ENCODE results near the gene UGT1A1. TPM values are rescaled to one million over a fixed set of nuclear protein-coding genes. Genes with fewer than 3 reads are reported as not detected.

Gene UGT1A1
- total and polyA plus RNA-seq, 4 donors, result 145 to 386 (median 288) TPM; not detected in 1

- no peak for TF ChIP-seq ATF3 (IDR thresholded peaks at IDR 0.05)
- no peak for TF ChIP-seq EGR1 (IDR thresholded peaks at IDR 0.05; ENCODE audit: low read depth in 2 of 2)
- TF ChIP-seq HNF4A (conservative IDR thresholded peaks at IDR 0.05), result no peak
- TF ChIP-seq SP1 (IDR thresholded peaks at IDR 0.05), result no peak
Measured at GRCh38 chr2:233811732-233812131, 51.7 kb downstream of the UGT1A1 start (continued).

DNA sequence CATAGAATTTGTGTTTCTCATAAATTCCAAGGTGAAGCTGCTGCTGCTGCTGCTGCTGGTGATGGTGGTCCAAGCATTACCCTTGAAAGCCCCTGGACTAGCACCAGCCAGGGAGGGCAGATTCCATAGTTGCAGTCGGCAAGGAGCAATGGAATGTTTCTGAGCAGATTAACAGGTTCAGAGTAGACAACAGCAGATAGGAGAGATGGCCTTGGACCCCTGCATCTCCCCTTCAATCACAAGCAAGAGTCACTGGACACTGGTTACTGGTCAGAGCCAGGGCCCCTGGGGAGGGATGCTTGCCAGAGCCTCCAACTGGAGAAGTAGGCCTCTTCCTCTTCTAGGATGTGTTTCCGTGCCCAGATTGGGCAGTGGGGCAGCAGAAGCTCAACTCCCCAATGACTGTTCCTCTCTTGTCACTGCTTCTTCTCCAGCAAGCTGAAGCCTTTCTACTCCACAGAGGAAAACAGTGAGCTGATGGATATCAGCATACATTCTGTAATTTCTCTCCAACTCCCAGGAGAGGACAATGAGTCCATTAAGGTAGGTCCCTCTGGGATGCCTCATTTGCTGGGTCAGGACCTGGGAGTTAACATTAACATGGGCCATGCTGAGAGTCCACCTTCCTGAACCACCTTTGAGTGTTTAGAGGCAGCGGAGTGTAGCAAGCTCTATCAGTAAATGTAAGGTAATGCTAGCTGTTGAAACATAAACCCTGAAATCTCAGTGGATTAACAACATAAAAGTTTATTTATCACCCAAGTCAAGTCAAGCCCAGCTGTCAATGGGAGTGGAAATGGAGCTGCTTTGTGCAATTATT is 53.4 kb downstream of the UGT1A1 start:
- Histone ChIP-seq H3K4me3 (ENCODE audit: low read depth in 1 of 3, low read length in 3 of 3) (no peak overlapping the region), H3K36me3 (ENCODE audit: control insufficient read depth in 4 of 4, insufficient read depth in 3 of 4, low read depth in 1 of 4, low read length in 3 of 4) (no peaks in the 10 kb centered on the region), H3K9me3 (ENCODE audit: control insufficient read depth in 4 of 4, low read length in 3 of 4) (no peaks in the 10 kb centered on the region), H3K27ac (ENCODE audit: low read depth in 1 of 2, low read length in 2 of 2) (no peak overlapping the region), H3K9ac (ENCODE audit: low read depth in 1 of 2, low read length in 2 of 2) (no peak overlapping the region), H3K27me3 (ENCODE audit: control insufficient read depth in 4 of 4, insufficient read depth in 4 of 4, low read length in 3 of 4) (no peaks in the 10 kb centered on the region), H3K4me1 (ENCODE audit: control insufficient read depth in 4 of 4, insufficient read depth in 4 of 4, low read length in 3 of 4) (peaks cover 0 to 5% (median 0%) of the 10 kb centered on the region in 4 donors)
- no peak for DNase-seq (ENCODE audit: low spot score)
- no peak for TF ChIP-seq HNF4G (IDR thresholded peaks at IDR 0.05)
- TF ChIP-seq, protein P1, sequence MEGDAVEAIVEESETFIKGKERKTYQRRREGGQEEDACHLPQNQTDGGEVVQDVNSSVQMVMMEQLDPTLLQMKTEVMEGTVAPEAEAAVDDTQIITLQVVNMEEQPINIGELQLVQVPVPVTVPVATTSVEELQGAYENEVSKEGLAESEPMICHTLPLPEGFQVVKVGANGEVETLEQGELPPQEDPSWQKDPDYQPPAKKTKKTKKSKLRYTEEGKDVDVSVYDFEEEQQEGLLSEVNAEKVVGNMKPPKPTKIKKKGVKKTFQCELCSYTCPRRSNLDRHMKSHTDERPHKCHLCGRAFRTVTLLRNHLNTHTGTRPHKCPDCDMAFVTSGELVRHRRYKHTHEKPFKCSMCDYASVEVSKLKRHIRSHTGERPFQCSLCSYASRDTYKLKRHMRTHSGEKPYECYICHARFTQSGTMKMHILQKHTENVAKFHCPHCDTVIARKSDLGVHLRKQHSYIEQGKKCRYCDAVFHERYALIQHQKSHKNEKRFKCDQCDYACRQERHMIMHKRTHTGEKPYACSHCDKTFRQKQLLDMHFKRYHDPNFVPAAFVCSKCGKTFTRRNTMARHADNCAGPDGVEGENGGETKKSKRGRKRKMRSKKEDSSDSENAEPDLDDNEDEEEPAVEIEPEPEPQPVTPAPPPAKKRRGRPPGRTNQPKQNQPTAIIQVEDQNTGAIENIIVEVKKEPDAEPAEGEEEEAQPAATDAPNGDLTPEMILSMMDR (IDR thresholded peaks at IDR 0.05; ENCODE audit: low read depth, low read length, missing input control), result no peak
- TF ChIP-seq HNF4A (conservative IDR thresholded peaks at IDR 0.05), result no peak
- TF ChIP-seq MAX (IDR thresholded peaks at IDR 0.05), result no peak
- TF ChIP-seq FOXA1 (IDR thresholded peaks at IDR 0.05), result no peak
- 92% methylated on average over 3 of the region's 3 CpGs for WGBS

GRCh38 chr2:233814056-233814835 is 54.2 kb downstream of the UGT1A1 start:
- 87% methylated on average over 2 of the region's 2 CpGs for WGBS
- H3K36me3 ChIP-seq (ENCODE audit: control insufficient read depth in 4 of 4, insufficient read depth in 3 of 4, low read depth in 1 of 4, low read length in 3 of 4), result no peaks in the 10 kb centered on the region
- H3K4me1 ChIP-seq (ENCODE audit: control insufficient read depth in 4 of 4, insufficient read depth in 4 of 4, low read length in 3 of 4), result peaks cover 0 to 9% (median 4%) of the 10 kb centered on the region in 4 donors
- H3K27ac ChIP-seq (ENCODE audit: low read depth in 1 of 2, low read length in 2 of 2), result no peak overlapping the region
- no peak overlapping the region for H3K9ac ChIP-seq (ENCODE audit: low read depth in 1 of 2, low read length in 2 of 2)
- no peak overlapping the region for H3K4me3 ChIP-seq (ENCODE audit: low read depth in 1 of 3, low read length in 3 of 3)
- no peak for DNase-seq (ENCODE audit: low spot score)
- TF ChIP-seq RXRA (IDR thresholded peaks at IDR 0.05) (no peak), JUND (IDR thresholded peaks at IDR 0.05) (no peak)
- H3K27me3 ChIP-seq (ENCODE audit: control insufficient read depth in 4 of 4, insufficient read depth in 4 of 4, low read length in 3 of 4), result no peaks in the 10 kb centered on the region
- no peaks in the 10 kb centered on the region for H3K9me3 ChIP-seq (ENCODE audit: control insufficient read depth in 4 of 4, low read length in 3 of 4)

DNA sequence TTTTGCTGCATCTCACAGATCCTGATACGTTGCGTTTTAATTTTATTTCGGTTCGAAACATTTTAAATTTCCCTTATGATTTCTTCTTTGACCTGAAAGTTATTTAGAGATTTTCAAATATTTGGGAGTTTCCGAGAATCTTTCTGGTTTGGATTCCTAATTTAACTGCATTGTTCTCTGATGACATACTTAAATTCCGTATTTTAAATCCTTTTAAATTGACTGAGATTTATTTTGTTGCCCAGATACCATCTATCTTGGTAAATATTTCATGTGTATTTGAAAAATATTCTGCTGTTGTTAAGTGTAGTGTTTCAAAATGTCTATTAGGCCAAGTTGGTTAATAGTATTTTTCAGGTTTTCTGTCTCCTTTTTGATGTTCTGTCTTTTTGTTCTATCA is 55.8 kb downstream of the UGT1A1 start:
- no peaks in the 10 kb centered on the region for H3K27me3 ChIP-seq (ENCODE audit: control insufficient read depth in 4 of 4, insufficient read depth in 4 of 4, low read length in 3 of 4)
- H3K36me3 ChIP-seq (ENCODE audit: control insufficient read depth in 4 of 4, insufficient read depth in 3 of 4, low read depth in 1 of 4, low read length in 3 of 4), result no peaks in the 10 kb centered on the region
- no peak for TF ChIP-seq FOXA1 (IDR thresholded peaks at IDR 0.05)
- no peak for TF ChIP-seq REST (IDR thresholded peaks at IDR 0.05)
- TF ChIP-seq JUND (IDR thresholded peaks at IDR 0.05), result no peak
- TF ChIP-seq SP1 (IDR thresholded peaks at IDR 0.05), result no peak
- no peak for TF ChIP-seq GABPA (IDR thresholded peaks at IDR 0.05 in 1 of 2, conservative IDR thresholded peaks at IDR 0.05 in 1 of 2)
- TF ChIP-seq, protein P1 (IDR thresholded peaks at IDR 0.05; ENCODE audit: low read depth, low read length, missing input control), result no peak
- no peak for TF ChIP-seq RAD21 (IDR thresholded peaks at IDR 0.05)
- TF ChIP-seq YY1 (IDR thresholded peaks at IDR 0.05), result no peak
- TF ChIP-seq HNF4A (conservative IDR thresholded peaks at IDR 0.05), result no peak
- TF ChIP-seq TAF1 (conservative IDR thresholded peaks at IDR 0.05), result no peak
- no peak overlapping the region for H3K27ac ChIP-seq (ENCODE audit: low read depth in 1 of 2, low read length in 2 of 2)
- 85% methylated on average over 6 of the region's 6 CpGs for WGBS
- peaks cover 0 to 9% (median 4%) of the 10 kb centered on the region in 4 donors for H3K4me1 ChIP-seq (ENCODE audit: control insufficient read depth in 4 of 4, insufficient read depth in 4 of 4, low read length in 3 of 4)
- H3K9me3 ChIP-seq (ENCODE audit: control insufficient read depth in 4 of 4, low read length in 3 of 4), result no peaks in the 10 kb centered on the region
- DNase-seq (ENCODE audit: low spot score), result no peak
- no peak overlapping the region for H3K4me3 ChIP-seq (ENCODE audit: low read depth in 1 of 3, low read length in 3 of 3)
- no peak overlapping the region for H3K9ac ChIP-seq (ENCODE audit: low read depth in 1 of 2, low read length in 2 of 2)

Data from liver (tissue), 9 donors.